Measurements from ENCODE around the gene TRAP1. TPM values are rescaled to one million over a fixed set of nuclear protein-coding genes. Genes with fewer than 3 reads are reported as not detected.
A peak's percentile ranks its signal among the peaks of the same experiment; 100 is the strongest.

The TRAP1 gene
- total and polyA plus RNA-seq, 9 donors, result 56.3 to 102 (median 76.7) TPM

- H3K4me3 ChIP-seq, result no peak overlapping the region
- H3K27ac ChIP-seq, result no peak overlapping the region
- no peaks in the 10 kb centered on the region for H3K27me3 ChIP-seq
- intact Hi-C loops (cut with DNase I), result no loop called here
- H3K36me3 ChIP-seq, result no peaks in the 10 kb centered on the region
- TF ChIP-seq EP300 (IDR thresholded peaks at IDR 0.05) (no peak), POLR2A (IDR thresholded peaks at IDR 0.05) (no peak), CTCF (IDR thresholded peaks at IDR 0.05) (no peak)
- H3K4me1 ChIP-seq (ENCODE audit: insufficient read depth), result peaks cover 1% of the 10 kb centered on the region
- no peaks in the 10 kb centered on the region for H3K9me3 ChIP-seq
- 32 to 69% (median 47%) methylated on average over 12 of the region's 12 CpGs for WGBS, 3 donors
- DNase-seq, result peak in 2 of 5 donors; percentile 15 to 37
Measured at GRCh38 chr16:3655030-3655395, 62.3 kb downstream of the TRAP1 start.

- Histone ChIP-seq H3K9me3 (no peaks in the 10 kb centered on the region), H3K36me3 (no peaks in the 10 kb centered on the region), H3K27ac (no peak within 1 kb of the TSS), H3K27me3 (no peaks in the 10 kb centered on the region), H3K4me1 (ENCODE audit: insufficient read depth) (peaks cover 1% of the 10 kb centered on the region), H3K4me3 (no peak within 1 kb of the TSS)
- 67 to 85% (median 70%) methylated on average over 14 of the region's 14 CpGs for WGBS, 3 donors
- TF ChIP-seq EP300 (IDR thresholded peaks at IDR 0.05) (no peak), CTCF (IDR thresholded peaks at IDR 0.05) (peak in 2 of 3 donors; percentile 8 to 22)
- peak in 3 of 5 donors; percentile 44 to 57 (median 51) for DNase-seq
- intact Hi-C loops (cut with DNase I), result no loop called here
Measured at GRCh38 chr16:3654249-3654991, 62.9 kb downstream of the TRAP1 start, which contains the start of gene DNASE1. DNASE1 (plus strand) TSS chr16:3654691; CDS start chr16:3655374, 683 bp downstream.

- Histone ChIP-seq H3K4me3 (no peak overlapping the region), H3K27ac (no peak overlapping the region), H3K9me3 (no peaks in the 10 kb centered on the region), H3K27me3 (no peaks in the 10 kb centered on the region), H3K4me1 (ENCODE audit: insufficient read depth) (peaks cover 1% of the 10 kb centered on the region), H3K36me3 (no peaks in the 10 kb centered on the region)
- TF ChIP-seq POLR2A (IDR thresholded peaks at IDR 0.05) (no peak), EP300 (IDR thresholded peaks at IDR 0.05) (no peak), CTCF (IDR thresholded peaks at IDR 0.05) (no peak)
- 65 to 75% (median 67%) methylated on average over 14 of the region's 14 CpGs for WGBS, 3 donors
- peak in 1 of 5 donors; percentile 11 for DNase-seq
- intact Hi-C loops (cut with DNase I), result no loop called here
Measured at GRCh38 chr16:3652373-3653195, 64.7 kb downstream of the TRAP1 start.

GRCh38 chr16:3651461-3652372 is 65.6 kb downstream of the TRAP1 start:
- peak in 1 of 5 donors; percentile 9 for DNase-seq
- no peak overlapping the region for H3K27ac ChIP-seq
- peaks cover 1% of the 10 kb centered on the region for H3K4me1 ChIP-seq (ENCODE audit: insufficient read depth)
- WGBS, 3 donors, result 79 to 83% (median 80%) methylated on average over 18 of the region's 18 CpGs
- H3K4me3 ChIP-seq, result no peak overlapping the region
- H3K36me3 ChIP-seq, result no peaks in the 10 kb centered on the region
- no peaks in the 10 kb centered on the region for H3K9me3 ChIP-seq
- H3K27me3 ChIP-seq, result no peaks in the 10 kb centered on the region
- TF ChIP-seq POLR2A (IDR thresholded peaks at IDR 0.05), result no peak
- no peak for TF ChIP-seq CTCF (IDR thresholded peaks at IDR 0.05)
- TF ChIP-seq EP300 (IDR thresholded peaks at IDR 0.05), result no peak
- intact Hi-C loops (cut with DNase I), result no loop called here

Data from ovary (tissue), 9 donors.